Forelimb muscle (tissue), 1 donor: Measurements from ENCODE around the gene SAFB. TPM values are rescaled to one million over a fixed set of nuclear protein-coding genes. Genes with fewer than 3 reads are reported as not detected.
A peak's percentile ranks its signal among the peaks of the same experiment; 100 is the strongest.

Source experiments
- DNase-seq: peaks from one replicate; pipeline ENCODE4 v3.0.0-alpha.2; 2013; ENCODE audit warnings: low read depth
- polyA plus RNA-seq: library from polyadenylated mRNA; unstranded; fragments of 120-200 nt; gene quantifications from one replicate; pipeline ENCODE4 v1.2.1, GENCODE V29; 2013; ENCODE audit not compliant: insufficient read length

Gene SAFB
- polyA plus RNA-seq, 1 donor: 92.1 TPM

DNA sequence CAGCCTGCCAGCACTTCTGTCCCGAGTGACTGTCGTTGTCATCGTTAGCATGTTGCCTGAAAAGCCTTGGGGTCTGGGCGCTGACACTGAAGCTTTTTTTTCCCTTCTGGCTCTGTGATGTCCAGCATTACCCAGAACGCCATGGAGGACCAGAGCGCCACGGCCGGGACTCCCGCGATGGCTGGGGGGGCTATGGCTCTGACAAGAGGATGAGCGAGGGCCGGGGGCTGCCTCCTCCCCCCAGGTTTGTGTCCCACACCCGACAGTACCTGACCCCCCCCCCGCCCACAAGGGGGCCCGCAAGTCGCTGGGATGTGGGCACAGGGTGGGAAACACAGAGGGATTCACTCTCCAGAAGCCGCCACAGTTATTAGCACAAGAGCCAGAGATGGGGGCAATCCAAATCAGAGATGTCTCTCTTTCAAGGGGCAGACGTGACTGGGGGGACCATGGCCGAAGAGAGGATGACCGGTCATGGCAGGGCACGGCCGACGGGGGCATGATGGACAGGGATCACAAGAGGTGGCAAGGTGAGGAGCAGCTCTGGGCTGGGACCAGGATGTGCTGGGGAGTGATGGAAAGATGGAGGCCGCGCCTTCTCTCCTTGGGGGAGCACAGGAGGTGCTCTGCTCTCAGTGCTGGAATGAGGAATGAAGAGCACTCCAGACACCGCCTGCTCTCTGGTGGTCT is 44.2 kb downstream of the SAFB start:
- no peak for DNase-seq

DNA sequence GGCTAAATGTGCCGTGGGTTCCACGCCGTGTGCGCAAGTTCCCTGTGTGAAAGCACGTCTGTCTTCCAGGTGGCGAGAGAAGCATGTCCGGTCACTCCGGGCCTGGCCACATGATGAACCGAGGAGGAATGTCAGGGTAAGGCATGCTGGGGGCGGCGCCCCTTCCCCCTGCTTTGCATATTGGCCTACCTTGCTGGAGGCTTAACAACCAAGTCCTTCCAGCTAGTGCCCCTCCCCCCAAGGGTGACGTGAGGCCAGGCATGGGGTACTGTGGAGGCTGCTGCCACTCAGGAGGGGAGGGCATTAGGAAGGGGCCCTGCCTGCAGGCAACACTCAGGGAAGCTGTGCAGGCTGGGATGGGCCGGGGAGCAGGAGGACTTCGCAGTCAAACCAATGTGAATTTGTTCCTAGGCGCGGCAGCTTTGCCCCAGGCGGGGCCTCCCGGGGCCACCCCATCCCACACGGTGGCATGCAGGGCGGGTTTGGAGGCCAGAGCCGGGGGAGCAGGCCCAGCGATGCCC is 44.9 kb downstream of the SAFB start:
- DNase-seq: no peak

DNA sequence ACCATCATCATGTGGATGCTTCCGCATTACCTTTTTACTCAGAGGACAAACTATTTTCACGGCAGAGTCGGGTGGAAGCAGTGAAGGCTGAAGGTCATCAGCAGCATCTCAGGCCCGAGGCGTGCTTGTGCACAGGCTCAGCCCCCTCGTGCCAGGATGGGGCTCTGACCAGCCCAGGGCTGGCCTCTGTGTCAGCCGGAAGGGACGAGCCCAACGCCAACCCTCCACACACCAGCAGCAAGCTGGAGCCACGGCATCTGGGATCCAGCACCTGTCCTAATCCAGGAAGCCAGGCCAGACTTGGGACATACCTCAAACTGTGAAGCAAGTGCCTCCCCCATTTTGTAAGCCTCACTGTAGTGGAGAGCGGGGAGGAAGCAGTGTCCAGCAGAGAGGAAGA is 46.3 kb downstream of the SAFB start:
- no peak for DNase-seq

DNA sequence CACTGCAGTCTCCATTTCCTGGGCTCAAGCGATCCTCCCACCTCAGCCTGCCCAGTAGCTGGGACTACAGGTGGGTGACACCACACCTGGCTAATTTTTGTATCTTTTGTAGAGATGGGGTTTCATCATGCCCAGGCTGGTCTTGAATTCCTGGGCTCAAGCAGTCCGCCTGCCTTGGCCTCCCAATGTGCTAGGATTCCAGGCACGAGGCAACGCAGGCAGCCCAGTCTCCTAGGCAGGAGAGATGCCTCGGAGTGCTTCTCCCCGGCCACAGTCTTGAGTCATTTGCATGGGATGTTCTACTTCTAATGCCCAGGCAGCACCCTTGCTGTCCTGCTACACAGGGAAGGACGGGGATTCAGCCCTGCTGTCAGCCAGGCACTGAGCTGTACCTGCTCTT is 48.7 kb downstream of the SAFB start:
- DNase-seq: no peak

DNA sequence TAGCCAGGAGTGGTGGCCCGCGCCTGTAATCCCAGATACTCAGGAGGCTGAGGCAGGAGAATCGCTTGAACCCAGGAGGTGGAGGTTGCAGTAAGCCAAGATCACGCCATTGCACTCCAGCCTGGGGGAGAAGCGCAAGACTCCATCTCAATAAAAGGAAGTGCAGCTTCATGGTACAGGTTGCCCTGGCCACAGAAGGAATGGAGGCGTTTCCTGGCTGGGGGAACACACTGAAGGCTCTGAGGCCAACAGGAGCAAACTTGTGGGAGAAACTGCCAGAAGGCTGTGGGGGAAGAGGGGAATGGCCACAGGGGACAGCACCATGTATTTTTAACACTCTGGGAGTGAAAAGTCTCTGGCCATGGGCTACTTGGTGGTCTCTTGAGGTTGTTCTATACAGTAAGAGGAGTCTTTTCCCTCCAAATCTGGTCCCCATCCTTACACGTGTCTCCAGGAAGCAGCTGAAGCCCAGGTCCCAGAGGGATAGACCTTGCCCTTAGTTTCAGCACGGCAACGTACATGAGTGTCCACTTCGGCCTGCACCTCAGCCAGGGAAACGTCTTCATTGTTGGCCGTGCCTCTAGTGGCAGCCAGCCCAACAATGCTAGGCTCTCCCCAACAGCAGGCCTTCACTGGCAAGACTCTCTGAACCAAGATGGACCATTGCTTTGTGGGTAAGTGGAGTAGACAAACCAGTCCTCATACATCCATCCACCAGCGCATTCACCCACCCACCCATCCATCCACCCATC is 50.0 kb downstream of the SAFB start:
- DNase-seq: no peak

DNA sequence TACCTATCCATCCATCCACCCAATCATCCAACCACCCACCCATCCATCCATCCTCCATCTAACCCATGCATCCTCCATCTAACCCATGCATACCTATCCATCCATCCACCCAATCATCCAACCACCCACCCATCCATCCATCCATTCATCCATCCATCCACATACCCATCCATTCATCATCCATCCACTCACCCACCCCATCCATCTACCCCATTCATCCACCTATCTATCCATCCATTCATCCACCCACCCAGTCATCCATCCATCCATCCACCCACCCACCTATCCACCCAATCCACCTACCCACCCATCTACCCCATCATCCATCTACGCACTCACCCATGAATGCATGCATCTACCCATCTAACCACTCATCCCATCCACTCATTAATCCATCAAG is 50.9 kb downstream of the SAFB start:
- DNase-seq: no peak

DNA sequence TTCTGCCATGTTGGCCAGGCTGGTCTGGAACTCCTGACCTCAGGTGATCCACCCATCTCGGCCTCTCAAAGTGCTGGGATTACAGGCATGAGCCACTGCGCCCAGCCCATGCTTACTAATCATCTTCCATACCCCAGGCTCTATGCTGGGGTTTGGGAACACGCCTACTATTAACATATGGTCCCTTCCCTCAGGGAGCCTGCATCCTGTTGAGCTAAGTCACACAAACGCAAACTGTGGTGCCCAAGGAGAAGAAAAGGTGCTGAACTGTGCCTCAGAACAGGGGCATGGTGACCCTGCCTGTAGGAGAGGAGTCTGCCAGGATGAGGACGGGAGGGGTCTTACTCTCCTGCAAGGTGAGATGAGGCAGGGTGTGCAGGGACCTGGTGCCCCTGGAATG is 51.8 kb downstream of the SAFB start:
- no peak for DNase-seq

DNA sequence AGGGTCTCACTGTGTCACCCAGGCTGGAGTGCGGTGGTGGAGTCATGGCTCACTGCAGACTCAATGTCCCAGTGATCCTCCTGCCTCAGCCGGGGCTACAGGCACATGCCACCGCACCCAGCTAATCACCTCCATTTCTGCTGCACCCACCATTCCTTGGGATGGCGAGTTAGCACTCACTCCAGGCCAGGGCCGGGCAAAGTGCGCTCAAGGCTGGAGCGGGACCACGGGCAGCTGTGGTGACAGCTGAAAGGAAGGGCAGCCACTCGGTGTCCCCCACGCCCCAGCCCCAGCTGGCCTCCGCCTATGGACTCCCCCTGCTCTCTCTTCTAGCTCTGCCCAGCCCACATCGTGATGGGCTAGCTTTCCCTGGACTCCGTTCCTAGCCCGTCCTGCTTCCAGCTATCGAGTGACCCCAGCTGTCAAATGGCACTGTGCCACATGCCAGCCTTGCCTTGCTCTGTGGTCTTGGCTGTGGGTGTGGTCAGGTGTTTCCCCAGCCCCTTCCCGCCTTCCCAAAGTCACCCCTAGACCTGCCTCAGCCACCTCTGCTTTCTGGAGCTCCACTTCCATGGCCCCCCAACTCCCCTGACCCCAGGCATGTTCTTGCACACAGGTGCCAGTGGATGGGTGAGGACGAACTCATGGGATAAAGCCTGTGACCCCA is 53.4 kb downstream of the SAFB start:
- no peak for DNase-seq

DNA sequence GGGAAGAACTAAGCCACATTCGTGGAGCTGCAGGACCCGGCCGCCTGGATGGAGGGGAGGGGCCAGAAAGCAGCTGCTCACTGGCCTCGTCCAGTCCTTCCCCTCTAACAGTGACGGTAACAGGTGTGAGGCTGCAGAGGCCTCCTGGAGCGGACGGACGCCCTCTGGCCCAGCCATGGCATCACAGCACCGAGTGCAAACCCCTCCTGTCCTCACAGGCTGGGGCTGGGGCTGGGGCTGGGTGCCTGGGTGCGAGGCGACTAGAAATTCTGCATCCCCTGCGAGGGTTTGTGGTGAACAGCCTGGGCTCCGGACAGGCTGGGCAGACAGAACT is 53.9 kb downstream of the SAFB start:
- DNase-seq: no peak

DNA sequence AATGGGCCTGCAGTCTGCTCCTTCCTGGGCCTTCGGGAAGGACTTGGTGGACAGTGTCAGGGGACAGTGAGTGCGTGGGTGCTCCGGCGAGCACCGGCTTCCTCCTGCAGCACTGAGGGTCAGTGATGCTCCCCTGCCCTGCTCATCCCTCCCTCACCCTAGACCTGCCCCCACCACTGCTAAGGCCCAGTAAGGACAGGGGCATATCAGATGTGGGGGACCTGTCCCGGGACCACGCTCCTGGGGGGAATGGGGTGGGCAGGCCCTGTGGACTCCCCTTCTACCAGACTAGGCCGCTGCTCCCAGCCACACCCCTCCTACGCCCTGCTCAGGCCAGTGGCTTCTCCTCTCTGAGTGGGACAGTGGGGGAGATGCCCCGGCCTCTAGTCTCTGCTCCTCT is 54.3 kb downstream of the SAFB start:
- no peak for DNase-seq

DNA sequence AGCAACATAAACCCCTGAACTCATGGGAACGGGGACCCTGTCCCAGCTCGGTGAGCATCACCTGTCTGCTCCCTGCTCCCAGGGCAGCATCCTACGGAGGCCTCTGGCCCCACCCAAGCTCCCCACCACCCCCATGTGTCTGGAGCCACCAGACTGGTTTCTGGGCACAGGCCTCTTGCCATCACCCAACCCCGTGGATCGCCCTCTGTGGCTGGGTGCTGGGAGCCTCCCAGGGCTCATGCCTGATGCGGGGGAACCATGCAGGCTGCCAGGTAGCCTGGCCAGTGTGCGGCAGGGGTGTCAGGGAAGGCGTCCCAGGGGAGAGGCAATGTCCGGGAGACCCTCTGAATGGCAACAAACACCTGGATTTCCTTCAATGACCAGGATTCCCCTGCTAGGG is 54.7 kb downstream of the SAFB start:
- no peak for DNase-seq

DNA sequence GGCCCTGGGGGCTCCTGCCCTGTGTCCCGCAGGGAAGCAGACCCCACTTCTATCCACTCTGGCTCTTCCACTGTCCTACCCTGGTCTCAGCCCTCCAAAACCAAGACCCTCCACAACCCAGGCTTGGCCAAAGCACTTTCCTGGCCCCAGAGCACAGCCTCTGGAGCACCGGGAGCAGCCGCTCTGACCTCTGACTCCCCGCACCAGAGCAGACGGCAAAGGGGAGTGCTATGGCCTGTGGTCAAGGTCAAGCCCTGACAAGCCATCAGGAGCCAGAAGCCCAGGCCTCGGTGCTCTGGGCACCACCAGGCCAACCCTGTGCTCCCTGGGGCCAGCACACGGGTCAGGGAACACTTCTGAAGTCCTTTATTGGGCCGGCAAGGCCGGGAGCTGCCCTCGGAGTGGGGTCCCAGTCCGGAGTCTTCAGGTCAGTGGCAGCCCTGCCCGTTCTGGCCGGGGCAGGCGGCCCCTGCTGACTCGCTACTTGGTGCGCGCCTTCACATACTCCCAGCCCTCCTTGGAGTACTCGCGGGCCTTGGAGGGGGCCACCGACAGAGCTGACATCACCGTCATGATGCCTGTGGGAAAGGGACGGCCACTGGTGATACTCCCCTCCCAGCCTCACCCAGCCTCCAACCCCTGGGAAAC is 55.3 kb downstream of the SAFB start:
- DNase-seq: no peak

DNA sequence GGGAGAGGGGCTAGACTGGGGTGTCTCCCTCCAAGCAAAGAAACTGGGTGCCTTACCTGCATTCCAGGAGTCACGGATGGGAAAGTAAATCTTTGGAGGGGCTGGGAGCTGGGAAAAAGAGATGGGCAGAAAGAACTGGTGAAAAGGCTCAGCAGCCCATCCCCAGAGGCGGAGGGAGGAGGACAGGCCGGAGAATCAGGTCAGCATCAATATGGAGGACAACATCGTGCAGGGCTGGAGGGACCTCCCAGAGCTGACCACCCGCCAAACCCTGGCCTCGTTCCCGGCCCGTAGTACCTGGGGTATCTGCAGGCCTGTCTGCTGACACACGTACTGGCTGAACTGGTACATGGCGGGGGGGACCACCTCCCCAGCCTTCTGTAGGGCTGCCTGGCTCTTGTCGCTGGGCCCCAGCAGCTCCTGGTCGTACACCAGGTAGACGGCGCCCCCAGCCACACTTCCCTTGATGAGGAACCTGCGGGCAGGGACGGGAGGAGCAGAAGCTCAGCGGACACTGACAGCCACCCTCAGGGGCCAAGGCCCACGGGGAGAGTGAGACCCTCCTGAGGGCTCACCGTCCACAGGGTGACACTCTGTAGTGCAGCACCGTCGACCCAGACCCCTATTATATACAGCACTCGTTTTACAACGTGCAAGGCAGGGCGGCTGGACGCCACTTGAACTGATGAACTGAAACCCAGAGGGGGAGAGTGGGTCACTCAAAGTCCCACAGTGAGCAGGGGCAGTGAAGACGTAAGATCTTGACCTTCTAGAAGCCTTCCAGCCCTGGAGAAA is 56.6 kb downstream of the SAFB start:
- DNase-seq: no peak

DNA sequence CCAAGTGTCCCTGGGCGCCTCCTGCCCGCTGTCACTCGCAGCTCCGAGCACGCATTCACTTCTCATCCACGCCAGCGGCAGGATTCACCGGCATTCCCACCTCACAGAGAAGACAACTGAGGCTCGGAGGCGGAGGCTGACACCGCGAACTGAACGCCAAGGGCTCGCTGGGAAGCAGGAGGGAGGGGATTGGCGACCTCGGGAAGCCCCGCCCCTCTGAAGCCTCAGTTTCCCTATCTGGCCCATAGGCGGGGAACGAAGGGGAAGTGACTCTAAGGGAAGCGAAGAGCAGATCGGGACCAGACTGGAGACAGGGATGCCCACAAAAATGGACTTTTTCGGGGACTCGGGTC is 57.2 kb downstream of the SAFB start:
- DNase-seq: no peak

DNA sequence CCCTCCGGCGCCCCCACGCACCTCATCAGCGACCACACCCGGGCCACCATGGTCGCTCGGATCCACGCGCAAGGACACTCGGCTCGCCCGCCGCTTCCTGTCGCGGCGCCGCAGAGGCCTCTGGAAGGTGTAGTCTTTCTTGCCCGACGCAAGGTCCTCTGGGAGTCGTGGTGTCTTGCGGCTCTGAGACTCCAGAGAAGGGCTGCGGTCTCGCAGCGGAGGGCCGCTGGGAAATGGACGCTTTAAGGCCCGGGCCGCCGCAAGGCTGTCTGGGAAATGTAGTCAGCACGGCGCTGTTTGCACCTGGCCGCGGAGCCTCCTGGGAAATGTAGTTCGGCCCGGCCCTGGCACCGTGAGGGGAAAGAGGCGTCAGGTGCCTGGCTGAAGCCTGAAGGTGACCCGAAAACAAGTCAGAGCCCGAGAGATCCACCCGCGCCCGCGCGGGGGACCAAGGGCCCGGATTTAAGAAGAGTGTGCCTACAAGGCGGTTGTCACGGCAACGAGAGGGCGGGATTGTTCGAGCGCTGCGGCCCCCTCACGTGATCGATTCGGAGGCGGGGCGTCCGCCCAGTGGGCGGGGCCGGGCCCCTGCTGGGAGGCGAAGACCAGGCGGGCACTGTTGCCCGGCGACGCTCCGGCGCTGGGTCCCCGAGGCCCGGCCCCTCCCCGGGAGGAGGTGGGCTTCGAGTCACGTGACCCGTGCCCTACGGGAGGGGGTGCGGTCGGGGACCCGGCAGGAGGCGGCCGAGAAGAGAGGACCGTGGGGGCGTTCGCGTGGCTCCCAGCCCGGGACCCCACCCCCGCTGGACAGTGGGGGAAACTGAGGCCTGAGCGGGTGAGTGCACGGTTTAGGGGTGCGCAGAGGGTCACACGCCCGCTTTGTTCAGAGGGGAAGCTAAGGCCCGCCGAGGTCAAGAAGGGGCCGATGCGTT is 57.8 kb downstream of the SAFB start, which contains the start of the genes HSD11B1L and MICOS13:
Gene HSD11B1L, plus strand, starts transcription at position 591 of the 932 bp plus-strand sequence. CDS start 3,806 bp downstream, outside the sequence.
Gene MICOS13, minus strand, starts transcription at position 80 of the 932 bp plus-strand sequence. Its CDS starts 30 bp downstream, at position 50.
- DNase-seq: peak; percentile 95

DNA sequence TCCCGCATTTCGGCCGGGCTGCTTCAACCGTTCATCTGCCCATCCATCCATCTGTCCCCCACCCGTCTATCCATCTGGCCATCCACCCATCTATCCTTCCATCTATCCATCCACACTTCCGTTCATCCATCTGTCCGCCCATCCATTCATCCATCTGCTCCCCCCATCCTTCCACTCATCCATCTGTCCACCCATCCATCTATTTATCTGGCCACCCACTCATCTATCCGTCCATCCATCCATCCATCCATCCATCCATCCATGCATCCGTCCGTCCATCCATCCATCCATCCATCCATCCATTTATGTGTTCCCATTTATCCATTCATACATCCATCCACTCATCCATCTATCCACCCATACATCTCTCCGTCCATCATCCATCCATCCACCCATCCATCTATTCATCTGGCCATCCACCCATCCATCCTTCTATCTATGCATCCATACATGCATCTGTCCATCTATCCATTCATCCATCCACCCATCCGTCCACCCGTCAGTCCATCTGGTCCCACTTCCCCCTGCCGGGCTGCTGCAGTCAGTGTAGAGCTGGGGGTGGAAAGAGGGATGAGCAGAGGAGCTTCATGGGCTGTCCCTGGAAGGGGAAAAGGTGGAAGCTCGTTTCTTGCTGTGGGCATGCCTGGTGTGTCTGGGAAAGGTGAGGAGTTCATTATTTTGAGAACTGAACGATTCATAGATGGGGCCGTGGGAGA is 58.7 kb downstream of the SAFB start:
- DNase-seq: no peak

DNA sequence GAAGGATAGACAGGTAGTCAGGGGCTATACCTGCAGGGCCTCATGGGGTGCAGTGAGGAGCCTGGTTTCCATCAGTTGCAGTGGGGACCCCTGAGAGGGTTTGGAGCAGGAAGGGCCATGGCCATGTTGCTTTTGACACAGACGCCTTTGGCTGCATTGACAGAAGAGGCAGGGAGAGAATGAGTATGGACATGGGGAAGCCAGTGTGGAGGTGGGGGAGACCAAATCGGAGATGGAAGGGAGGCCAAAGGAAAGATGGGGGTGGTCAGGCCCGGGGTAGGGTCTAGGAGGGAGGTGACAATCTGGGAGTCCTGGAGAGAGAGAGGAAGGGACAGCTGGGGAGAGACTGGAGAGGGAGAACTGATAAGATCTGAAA is 59.2 kb downstream of the SAFB start:
- DNase-seq: no peak

DNA sequence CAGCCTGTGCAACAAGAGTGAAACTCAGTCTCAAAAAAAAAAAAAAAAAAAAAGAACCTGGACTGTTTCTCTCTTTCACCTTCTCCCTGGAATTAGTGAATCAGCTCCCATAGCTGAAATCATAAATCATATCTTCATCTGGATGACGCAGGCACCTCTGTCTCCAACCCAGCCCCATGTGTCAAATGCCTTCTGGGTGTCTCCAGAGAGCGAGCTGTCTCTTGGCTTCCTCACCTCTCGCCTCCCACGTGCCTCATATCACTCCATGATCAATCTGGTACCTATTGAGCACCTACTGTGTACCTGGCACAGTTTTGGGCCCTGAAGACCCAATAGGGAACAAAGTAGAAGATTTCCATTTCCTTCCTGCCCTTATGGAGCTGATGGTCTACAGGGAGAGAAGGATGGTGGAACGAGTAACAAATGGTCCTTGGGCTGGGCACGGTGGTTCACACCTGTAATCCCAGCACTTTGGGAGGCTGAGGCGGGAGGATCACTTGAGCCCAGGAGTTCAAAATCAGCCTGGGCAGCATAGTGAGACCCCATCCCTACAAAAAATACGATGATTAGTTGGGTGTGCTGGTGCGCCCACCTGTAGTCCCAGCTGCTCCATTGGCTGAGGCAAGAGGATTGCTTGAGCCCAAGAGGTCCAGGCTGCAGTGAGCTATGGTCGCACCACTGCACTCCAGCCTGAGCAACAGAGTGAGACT is 60.4 kb downstream of the SAFB start:
- DNase-seq: no peak
